A673 (cell line): ENCODE measurements around the gene TPO. TPM values are rescaled to one million over a fixed set of nuclear protein-coding genes. Genes with fewer than 3 reads are reported as not detected.

Experiments used
- BruUV-seq: library from RNA; stranded (reverse); fragments of 400-500 nt; replicated peaks from 2 replicates; lab custom pipeline; 2021; lab: Mats Ljungman, UMichigan
- CTCF ChIA-PET: fragments of 300-600 bp; sonication (Branson Sonifier 250); formaldehyde crosslinking; loops from one replicate; lab custom pipeline; 2022; ENCODE audit warnings: antibody characterized with exemption; lab: Charles Lee
- POLR2A ChIA-PET: fragments of 300-600 bp; sonication (Branson Sonifier 250); formaldehyde crosslinking; loops from one replicate; lab custom pipeline; 2022; ENCODE audit warnings: antibody characterized with exemption; ENCODE audit not compliant: low non-redundant PET; lab: Charles Lee
- DNase-seq: peaks from one replicate; pipeline ENCODE4 v3.0.0-alpha.2; 2015; ENCODE audit warnings: low spot score
- H3K27ac ChIP-seq: fragments of 200-600 bp; sonication (generic); 2 replicates; pipeline ENCODE4 v1.5.1; 2016; ENCODE audit warnings: mixed run types, low read depth, mild to moderate bottlenecking, mixed read lengths, antibody characterized with exemption, low read length; ENCODE audit not compliant: poor library complexity, severe bottlenecking
- H3K27me3 ChIP-seq: fragments of 200-600 bp; sonication (generic); replicated peaks from 2 replicates; pipeline ENCODE4 v1.6.1; 2017; ENCODE audit warnings: mixed run types, low read depth, mild to moderate bottlenecking, mixed read lengths, antibody characterized with exemption, low read length; ENCODE audit not compliant: insufficient read depth, poor library complexity
- H3K36me3 ChIP-seq: fragments of 200-600 bp; sonication (generic); 2 replicates; pipeline ENCODE4 v1.6.1; 2016; ENCODE audit warnings: mixed run types, mild to moderate bottlenecking, mixed read lengths, antibody characterized with exemption, low read length; ENCODE audit not compliant: insufficient read depth, poor library complexity, severe bottlenecking
- H3K4me1 ChIP-seq: fragments of 200-600 bp; sonication (generic); 2 replicates; pipeline ENCODE4 v1.6.1; 2017; ENCODE audit warnings: mixed run types, mild to moderate bottlenecking, mixed read lengths, antibody characterized with exemption, low read length; ENCODE audit not compliant: insufficient read depth, poor library complexity, severe bottlenecking
- H3K4me3 ChIP-seq: fragments of 200-600 bp; sonication (generic); 2 replicates; pipeline ENCODE4 v1.5.1; 2016; ENCODE audit warnings: low read depth, mixed run types, mild to moderate bottlenecking, mixed read lengths, low read length; ENCODE audit not compliant: poor library complexity, severe bottlenecking
- H3K9me3 ChIP-seq: fragments of 200-600 bp; sonication (generic); 2 replicates; pipeline ENCODE4 v1.6.1; 2016; ENCODE audit warnings: mixed run types, low read depth, mild to moderate bottlenecking, mixed read lengths, antibody characterized with exemption, low read length; ENCODE audit not compliant: poor library complexity, severe bottlenecking
- CTCF ChIP-seq: fragments of 300-800, 200-600 bp; sonication (generic); conservative IDR thresholded peaks from 2 replicates; pipeline ENCODE4 v1.5.1; 2017; ENCODE audit warnings: low read depth, mild to moderate bottlenecking, antibody characterized with exemption, low read length, moderate library complexity, mixed read lengths
- EZH2 ChIP-seq: fragments of 200-600 bp; sonication (generic); IDR thresholded peaks from 2 replicates; pipeline ENCODE4 v1.6.1; 2017; ENCODE audit warnings: borderline replicate concordance, low read depth, mild to moderate bottlenecking, mixed read lengths, antibody characterized with exemption, low read length; ENCODE audit not compliant: poor library complexity, severe bottlenecking
- intact Hi-C: fragments of 100-400 bp; cut with micrococcal nuclease; formaldehyde crosslinking; loops from one replicate; pipeline ENCODE4 v1.10.0; 2022; ENCODE audit not compliant: unreplicated experiment
- total RNA-seq: library from RNA; stranded (reverse); gene quantifications from 2 replicates; pipeline ENCODE4 v1.2.3, GENCODE V29; 2021

The TPO gene
- total RNA-seq, 1 experiment from 2014 or later: not detected

GRCh38 chr2:1455466-1455865 lies 42.2 kb downstream of the TPO start:
- no peaks in the 10 kb centered on the region for H3K9me3 ChIP-seq
- H3K4me3 ChIP-seq: no peak overlapping the region
- BruUV-seq: no TSS peak
- TF ChIP-seq CTCF (no peak), EZH2 (no peak)
- POLR2A ChIA-PET: no interaction called here
- no peak overlapping the region for H3K27ac ChIP-seq
- H3K27me3 ChIP-seq: peaks cover 13% of the 10 kb centered on the region
- H3K4me1 ChIP-seq: no peaks in the 10 kb centered on the region
- intact Hi-C loops: no loop called here
- CTCF ChIA-PET: no interaction called here
- H3K36me3 ChIP-seq: no peaks in the 10 kb centered on the region
- no peak for DNase-seq

- intact Hi-C loops: no loop called here
- TF ChIP-seq EZH2 (no peak), CTCF (no peak)
- Histone ChIP-seq H3K4me3 (no peak overlapping the region), H3K36me3 (no peaks in the 10 kb centered on the region), H3K27me3 (no peaks in the 10 kb centered on the region), H3K27ac (no peak overlapping the region), H3K9me3 (no peaks in the 10 kb centered on the region), H3K4me1 (no peaks in the 10 kb centered on the region)
- ChIA-PET CTCF (no interaction called here), POLR2A (no interaction called here)
- BruUV-seq: no TSS peak
- DNase-seq: no peak
These were observed 45.2 kb downstream of the TPO start for GRCh38 chr2:1458432-1458831.

- no peaks in the 10 kb centered on the region for H3K36me3 ChIP-seq
- POLR2A ChIA-PET: no interaction called here
- no TSS peak for BruUV-seq
- no peak for DNase-seq
- no peaks in the 10 kb centered on the region for H3K9me3 ChIP-seq
- CTCF ChIA-PET: no interaction called here
- TF ChIP-seq EZH2: no peak
- no peak for TF ChIP-seq CTCF
- H3K4me3 ChIP-seq: no peak overlapping the region
- no peak overlapping the region for H3K27ac ChIP-seq
- intact Hi-C loops: no loop called here
- H3K4me1 ChIP-seq: no peaks in the 10 kb centered on the region
- H3K27me3 ChIP-seq: no peaks in the 10 kb centered on the region
These were observed 46.5 kb downstream of the TPO start for GRCh38 chr2:1459727-1460126.
